ENCODE results near the gene GPM6B.

DNA sequence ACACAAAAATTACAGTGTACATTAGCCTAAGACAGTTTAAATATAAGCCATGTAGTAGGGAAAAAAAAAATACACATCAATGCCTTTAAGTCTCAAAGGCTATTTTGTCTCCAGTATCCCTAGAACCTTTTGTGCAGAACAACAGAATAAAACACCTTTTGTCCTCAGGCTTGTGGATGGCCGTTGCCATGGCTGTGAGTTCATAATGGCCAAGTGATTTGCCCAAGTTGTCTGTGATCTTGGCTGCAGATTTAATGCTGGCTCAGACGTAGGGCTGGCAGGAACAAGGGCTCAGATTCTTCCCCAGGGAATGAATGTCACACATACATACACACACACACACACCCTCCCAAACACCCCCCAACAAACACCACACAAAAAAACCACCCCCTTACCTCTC is 25.3 kb downstream of the GPM6B start:
- TF ChIP-seq POLR2A (IDR thresholded peaks at IDR 0.05) (no peak), POLR2AphosphoS5 (IDR thresholded peaks at IDR 0.05) (no peak)
- TF ChIP-seq, protein P1, sequence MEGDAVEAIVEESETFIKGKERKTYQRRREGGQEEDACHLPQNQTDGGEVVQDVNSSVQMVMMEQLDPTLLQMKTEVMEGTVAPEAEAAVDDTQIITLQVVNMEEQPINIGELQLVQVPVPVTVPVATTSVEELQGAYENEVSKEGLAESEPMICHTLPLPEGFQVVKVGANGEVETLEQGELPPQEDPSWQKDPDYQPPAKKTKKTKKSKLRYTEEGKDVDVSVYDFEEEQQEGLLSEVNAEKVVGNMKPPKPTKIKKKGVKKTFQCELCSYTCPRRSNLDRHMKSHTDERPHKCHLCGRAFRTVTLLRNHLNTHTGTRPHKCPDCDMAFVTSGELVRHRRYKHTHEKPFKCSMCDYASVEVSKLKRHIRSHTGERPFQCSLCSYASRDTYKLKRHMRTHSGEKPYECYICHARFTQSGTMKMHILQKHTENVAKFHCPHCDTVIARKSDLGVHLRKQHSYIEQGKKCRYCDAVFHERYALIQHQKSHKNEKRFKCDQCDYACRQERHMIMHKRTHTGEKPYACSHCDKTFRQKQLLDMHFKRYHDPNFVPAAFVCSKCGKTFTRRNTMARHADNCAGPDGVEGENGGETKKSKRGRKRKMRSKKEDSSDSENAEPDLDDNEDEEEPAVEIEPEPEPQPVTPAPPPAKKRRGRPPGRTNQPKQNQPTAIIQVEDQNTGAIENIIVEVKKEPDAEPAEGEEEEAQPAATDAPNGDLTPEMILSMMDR (IDR thresholded peaks at IDR 0.05): no peak
